H1 (cell line): ENCODE measurements around the gene GUCY2D. TPM values are rescaled to one million over a fixed set of nuclear protein-coding genes. Genes with fewer than 3 reads are reported as not detected.

Source experiments
- CTCF ChIA-PET: fragments of 300-600 bp; sonication (Branson Sonifier 250); formaldehyde crosslinking; loops from one replicate; lab custom pipeline; 2021; ENCODE audit not compliant: partially characterized antibody; lab: Charles Lee
- POLR2A ChIA-PET: fragments of 300-600 bp; sonication (Branson Sonifier 250); formaldehyde crosslinking; loops from one replicate; lab custom pipeline; 2021; ENCODE audit warnings: inconsistent platforms; ENCODE audit not compliant: partially characterized antibody; lab: Charles Lee
- DNase-seq, 2 experiments: peaks; one replicate each; pipeline versions ENCODE4 v3.0.0 to v3.0.0-alpha.2; 2010 to 2022; ENCODE audit warnings: low spot score in 2 of 2, low read depth in 1 of 2, mixed read lengths in 1 of 2
- FAIRE-seq: peaks from 2 replicates; lab custom pipeline; 2011; peaks lifted over from hg19 to GRCh38; lab: Jason Lieb, UNC
- H2AFZ ChIP-seq: 2 replicates; pipeline ENCODE4 v1.8.1; 2012; ENCODE audit warnings: low read length, inconsistent platforms
- H2AK5ac ChIP-seq: 2 replicates; pipeline ENCODE4 v1.6.1; 2013; ENCODE audit warnings: low read depth, low read length
- H2BK120ac ChIP-seq: replicated peaks from 2 replicates; pipeline ENCODE3; 2013; ENCODE audit warnings: low read depth, low read length, inconsistent platforms
- H2BK12ac ChIP-seq: 2 replicates; pipeline ENCODE4 v1.6.1; 2013; ENCODE audit warnings: low read depth, low read length
- H2BK15ac ChIP-seq: 2 replicates; pipeline ENCODE4 v1.6.1; 2013; ENCODE audit warnings: low read length
- H2BK20ac ChIP-seq: 2 replicates; pipeline ENCODE4 v1.6.1; 2013; ENCODE audit warnings: low read length
- H2BK5ac ChIP-seq: 2 replicates; pipeline ENCODE4 v1.6.1; 2013; ENCODE audit warnings: low read depth, low read length
- H3K14ac ChIP-seq: 2 replicates; pipeline ENCODE4 v1.6.1; 2013; ENCODE audit warnings: inconsistent platforms; ENCODE audit not compliant: insufficient read length
- H3K18ac ChIP-seq: 2 replicates; pipeline ENCODE4 v1.6.1; 2013; ENCODE audit warnings: low read length; ENCODE audit errors: extremely low read depth
- H3K23ac ChIP-seq: 2 replicates; pipeline ENCODE4 v1.6.1; 2013; ENCODE audit warnings: inconsistent platforms; ENCODE audit not compliant: insufficient read length
- H3K23me2 ChIP-seq: 2 replicates; pipeline ENCODE4 v1.6.1; 2013; ENCODE audit warnings: low read depth, low read length
- H3K27ac ChIP-seq: 2 replicates; pipeline ENCODE4 v1.6.1; 2011; ENCODE audit warnings: low read depth, low read length, inconsistent platforms
- H3K27me3 ChIP-seq, 4 experiments: replicated peaks in 1 of 4; 1 replicate in 1 of 4; 2 replicates in 3 of 4; pipeline versions ENCODE4 v1.6.1 to v1.8.1; 2011 to 2013; ENCODE audit warnings: low read length in 3 of 4, mild to moderate bottlenecking in 3 of 4, inconsistent platforms in 2 of 4, mixed read lengths in 2 of 4, moderate library complexity in 1 of 4; ENCODE audit not compliant: control insufficient read depth in 3 of 4, insufficient read depth in 3 of 4; ENCODE audit errors: extremely low read depth in 1 of 4
- H3K36me3 ChIP-seq, 4 experiments: 2 replicates each; pipeline versions ENCODE4 v1.6.1 to v1.8.1; 2011 to 2013; ENCODE audit warnings: mild to moderate bottlenecking in 4 of 4, low read length in 3 of 4, moderate library complexity in 2 of 4, control low read depth in 1 of 4, inconsistent platforms in 1 of 4; ENCODE audit not compliant: insufficient read depth in 4 of 4, control insufficient read depth in 2 of 4
- H3K4ac ChIP-seq: replicated peaks from 2 replicates; pipeline ENCODE3; 2013; ENCODE audit warnings: low read length, low read depth, mixed read lengths, inconsistent platforms; ENCODE audit not compliant: insufficient read length
- H3K4me1 ChIP-seq, 4 experiments: replicated peaks in 1 of 4; 1 replicate in 1 of 4; 2 replicates in 3 of 4; pipeline versions ENCODE4 v1.6.1 to v1.8.1; 2011 to 2013; ENCODE audit warnings: low read length in 3 of 4, inconsistent platforms in 2 of 4, mixed read lengths in 1 of 4; ENCODE audit not compliant: insufficient read depth in 4 of 4, control insufficient read depth in 3 of 4
- H3K4me2 ChIP-seq, 2 experiments: 2 replicates each; pipeline versions ENCODE4 v1.6.1 to v1.8.1; 2011 to 2013; ENCODE audit warnings: low read depth in 2 of 2, low read length in 2 of 2, control low read depth in 1 of 2, inconsistent platforms in 1 of 2, mild to moderate bottlenecking in 1 of 2; ENCODE audit not compliant: insufficient read depth in 1 of 2
- H3K4me3 ChIP-seq, 4 experiments: fragments of 200-600, 300-600 bp in 1 of 4; sonication (generic), shearing (Covaris generic), sonication (Bioruptor Twin) in 1 of 4; 2 replicates each; pipeline versions ENCODE4 v1.5.1 to v1.8.1; 2011 to 2016; ENCODE audit warnings: low read length in 4 of 4, low read depth in 3 of 4, control low read depth in 2 of 4, inconsistent platforms in 2 of 4, mild to moderate bottlenecking in 2 of 4, mixed read lengths in 1 of 4, moderate library complexity in 1 of 4; ENCODE audit not compliant: insufficient read depth in 2 of 4; ENCODE audit errors: extremely low read depth in 1 of 4
- H3K56ac ChIP-seq: replicated peaks from 2 replicates; pipeline ENCODE3; 2013; ENCODE audit warnings: low read depth, mild to moderate bottlenecking, mixed read lengths, low read length, inconsistent platforms; ENCODE audit not compliant: insufficient read length
- H3K79me1 ChIP-seq: 2 replicates; pipeline ENCODE4 v1.6.1; 2013; ENCODE audit warnings: low read depth, low read length, control low read depth
- H3K79me2 ChIP-seq, 2 experiments: 2 replicates each; pipeline versions ENCODE4 v1.6.1 to v1.8.1; 2012 to 2013; ENCODE audit warnings: low read length in 2 of 2, mild to moderate bottlenecking in 2 of 2, inconsistent platforms in 1 of 2; ENCODE audit not compliant: insufficient read depth in 2 of 2, control insufficient read depth in 1 of 2
- H3K9ac ChIP-seq, 4 experiments: replicated peaks in 1 of 4; 1 replicate in 1 of 4; 2 replicates in 3 of 4; pipeline versions ENCODE4 v1.6.1 to v1.8.1; 2011 to 2013; ENCODE audit warnings: low read depth in 3 of 4, low read length in 3 of 4, control low read depth in 2 of 4, mild to moderate bottlenecking in 2 of 4, moderate library complexity in 2 of 4, inconsistent platforms in 1 of 4; ENCODE audit errors: extremely low read depth in 1 of 4
- H3K9me3 ChIP-seq, 2 experiments: 2 replicates each; pipeline versions ENCODE4 v1.6.1 to v1.8.1; 2012 to 2013; ENCODE audit warnings: mild to moderate bottlenecking in 2 of 2, moderate library complexity in 2 of 2, control low read depth in 1 of 2, inconsistent platforms in 1 of 2, low read depth in 1 of 2, low read length in 1 of 2, mixed read lengths in 1 of 2; ENCODE audit not compliant: insufficient read depth in 2 of 2
- H4K20me1 ChIP-seq, 2 experiments: replicated peaks in 1 of 2; 2 replicates each; pipeline versions ENCODE3 to v1.8.1; 2011 to 2013; ENCODE audit warnings: inconsistent platforms in 2 of 2, low read length in 2 of 2, mild to moderate bottlenecking in 1 of 2; ENCODE audit not compliant: insufficient read depth in 2 of 2, control insufficient read depth in 1 of 2
- H4K5ac ChIP-seq: 2 replicates; pipeline ENCODE4 v1.6.1; 2013; ENCODE audit warnings: low read length, low read depth, mixed read lengths, inconsistent platforms; ENCODE audit not compliant: insufficient read length
- H4K8ac ChIP-seq: 2 replicates; pipeline ENCODE4 v1.8.0; 2013; ENCODE audit warnings: mild to moderate bottlenecking, moderate library complexity, low read length, inconsistent platforms; ENCODE audit not compliant: insufficient read depth; ENCODE audit errors: extremely low read depth
- H4K91ac ChIP-seq: replicated peaks from 2 replicates; pipeline ENCODE3; 2013; ENCODE audit warnings: low read length, mixed read lengths, inconsistent platforms; ENCODE audit not compliant: insufficient read length
- ASH2L ChIP-seq: fragments of 200-600, 300-600 bp; sonication (generic); IDR thresholded peaks from one replicate; pipeline ENCODE4 v1.7.1; 2017; ENCODE audit warnings: low read length
- KDM1A ChIP-seq: fragments of 200-600, 300-600 bp; sonication (generic); IDR thresholded peaks from 2 replicates; pipeline ENCODE4 v1.7.1; 2016; ENCODE audit warnings: mild to moderate bottlenecking, low read length, borderline replicate concordance
- RAD21 ChIP-seq, 2 experiments: IDR thresholded peaks in 1 of 2; conservative IDR thresholded peaks in 1 of 2; 2 replicates each; pipeline ENCODE4 v1.6.1; 2011; ENCODE audit warnings: low read depth in 2 of 2, low read length in 2 of 2, improper control_type of control experiment in 1 of 2, inconsistent platforms in 1 of 2, mild to moderate bottlenecking in 1 of 2, moderate library complexity in 1 of 2
- RNF2 ChIP-seq: fragments of 200-900, 300-1000 bp; sonication (generic); IDR thresholded peaks from 2 replicates; pipeline ENCODE4 v1.7.1; 2016; ENCODE audit warnings: borderline replicate concordance, low read depth, mild to moderate bottlenecking, antibody characterized with exemption, low read length; ENCODE audit not compliant: poor library complexity, severe bottlenecking; ENCODE audit errors: missing control alignments
- SIN3A ChIP-seq, 2 experiments: IDR thresholded peaks in 1 of 2; conservative IDR thresholded peaks in 1 of 2; 2 replicates each; pipeline ENCODE4 v1.6.1; 2011 to 2012; ENCODE audit warnings: low read length in 2 of 2, improper control_type of control experiment in 1 of 2, low read depth in 1 of 2, mild to moderate bottlenecking in 1 of 2
- TBP ChIP-seq: IDR thresholded peaks from 2 replicates; pipeline ENCODE4 v1.6.1; 2011; ENCODE audit warnings: low read depth, low read length, improper control_type of control experiment
- WGBS, 2 experiments: shearing (Covaris generic) in 1 of 2; methylation state at CpG; one replicate each; pipeline versions ENCODE4 v1.1.6 to v1.1.7; 2013 to 2015; ENCODE audit warnings: low lambda C conversion rate in 2 of 2, mixed read lengths in 2 of 2, inconsistent platforms in 1 of 2, low coverage in 1 of 2, missing lambda C conversion rate in 1 of 2; ENCODE audit not compliant: insufficient replicate concordance in 2 of 2, insufficient coverage in 1 of 2, insufficient read length in 1 of 2; ENCODE audit errors: extremely low coverage in 1 of 2, missing lambda C conversion rate in 1 of 2; 5-methylcytosine and 5-hydroxymethylcytosine counted together
- polyA plus RNA-seq, 7 experiments: library from polyadenylated mRNA; depleted of rRNA in 3 of 7; stranded (reverse) in 5 of 7; unstranded in 2 of 7; fragments of >200 nt in 5 of 7; fragments of 200-250 nt in 2 of 7; gene quantifications; 1 replicate in 5 of 7; 2 replicates in 1 of 7; 4 replicates in 1 of 7; pipeline versions ENCODE4 v1.2.1 to v1.2.3, GENCODE V29; 2011 to 2013; ENCODE audit warnings: missing spikeins in 2 of 7, mixed read lengths in 2 of 7
- total RNA-seq: library from RNA; stranded (reverse); fragmentation: NEBNext Ultra II Directional; extraction: Animal tissue kit (Norgen Biotek cat#: 25700); gene quantifications from 2 replicates; pipeline ENCODE4 v1.2.1, GENCODE V29; 2021

GUCY2D gene
- total and polyA plus RNA-seq, 2 of the 8 experiments (the other 6 are each of a cell fraction or from before 2014, with no cell fraction given): 0.20 to 0.48 TPM

GRCh38 chr17:7982666-7983065, 19.7 kb upstream of the GUCY2D start:
- Histone ChIP-seq H2BK12ac (no peak overlapping the region), H3K4me2 (no peak overlapping the region), H3K27me3 (peaks cover 0 to 3% (median 0%) of the 10 kb centered on the region in 4 experiments; a peak in 1 of 7 replicates), H3K56ac (no peak overlapping the region), H3K4ac (no peak overlapping the region), H2AK5ac (no peak overlapping the region), H3K14ac (no peak overlapping the region), H3K23ac (no peak overlapping the region), H4K91ac (no peak overlapping the region), H3K79me1 (no peaks in the 10 kb centered on the region), H4K20me1 (no peaks in the 10 kb centered on the region), H2BK5ac (no peak overlapping the region), H3K79me2 (no peaks in the 10 kb centered on the region), H3K18ac (no peak overlapping the region), H3K23me2 (no peaks in the 10 kb centered on the region), H3K9me3 (no peaks in the 10 kb centered on the region), H3K27ac (no peak overlapping the region), H2BK15ac (no peak overlapping the region), H3K4me1 (no peaks in the 10 kb centered on the region), H3K4me3 (no peak overlapping the region), H2BK120ac (no peak overlapping the region), H2BK20ac (no peak overlapping the region), H4K8ac (no peak overlapping the region; the same call in 1 of the 2 replicates), H2AFZ (no peak overlapping the region), H3K36me3 (no peaks in the 10 kb centered on the region), H3K9ac (no peak overlapping the region), H4K5ac (no peak overlapping the region)
- WGBS, 2 experiments: 83% methylated on average over 6 of the region's 6 CpGs; no CpG with 5 or more reads in 1 of the 2 experiments
- POLR2A ChIA-PET: interaction anchor here (0.6 to 1.1 kb wide), 2 partner anchors 16 to 59 kb away, joined by 3 to 4 read pairs; no protein-coding TSS in a partner anchor
- DNase-seq (no peak), FAIRE-seq (no peak)
- CTCF ChIA-PET: interaction anchor here (0.9 to 10.6 kb wide), 18 partner anchors 8 to 239 kb away, joined by 3 to 104 read pairs (median 7); partner anchors contain the start of genes CNTROB and TRAPPC1
- TF ChIP-seq RAD21 (IDR thresholded peaks at IDR 0.05 in 1 of 2, conservative IDR thresholded peaks at IDR 0.05 in 1 of 2; ENCODE audit: low read depth in 2 of 2, low read length in 2 of 2): peak; percentile 28 to 51
- no peak for TF ChIP-seq ASH2L
- no peak for TF ChIP-seq TBP
- no peak for TF ChIP-seq KDM1A
- TF ChIP-seq SIN3A (conservative IDR thresholded peaks at IDR 0.05 in 1 of 2, IDR thresholded peaks at IDR 0.05 in 1 of 2; ENCODE audit: low read depth in 1 of 2, low read length in 2 of 2): no peak
- TF ChIP-seq RNF2: no peak
